ENCODE measurements around the gene TMEFF1. TPM values are rescaled to one million over a fixed set of nuclear protein-coding genes. Genes with fewer than 3 reads are reported as not detected.

Gene TMEFF1
- total and polyA plus RNA-seq, 12 donors = 0.14 to 1.8 (median 0.24) TPM; not detected in 8

GRCh38 chr9:100600521-100601079 is 127.7 kb downstream of the TMEFF1 start:
- TF ChIP-seq POLR2A (IDR thresholded peaks at IDR 0.05) (no peak), CTCF (IDR thresholded peaks at IDR 0.05) (no peak)
- intact Hi-C loops (cut with DNase I) = loop anchor here in 1 of 2 donors (5.0 kb wide), 1 partner anchor 712 kb away; no protein-coding TSS in a partner anchor
- no peak overlapping the region for H3K27ac ChIP-seq
- peaks cover 2 to 5% of the 10 kb centered on the region in 2 donors for H3K4me1 ChIP-seq (replicated peaks in 1 of 2)
- WGBS, 4 donors = 64 to 79% (median 73%) methylated on average over 7 of the region's 7 CpGs
- DNase-seq = no peak
- H3K27me3 ChIP-seq = no peaks in the 10 kb centered on the region
- H3K36me3 ChIP-seq (replicated peaks in 1 of 2) = no peaks in the 10 kb centered on the region
- H3K4me3 ChIP-seq = no peak overlapping the region
- H3K9me3 ChIP-seq (replicated peaks in 1 of 3) = no peaks in the 10 kb centered on the region

DNA sequence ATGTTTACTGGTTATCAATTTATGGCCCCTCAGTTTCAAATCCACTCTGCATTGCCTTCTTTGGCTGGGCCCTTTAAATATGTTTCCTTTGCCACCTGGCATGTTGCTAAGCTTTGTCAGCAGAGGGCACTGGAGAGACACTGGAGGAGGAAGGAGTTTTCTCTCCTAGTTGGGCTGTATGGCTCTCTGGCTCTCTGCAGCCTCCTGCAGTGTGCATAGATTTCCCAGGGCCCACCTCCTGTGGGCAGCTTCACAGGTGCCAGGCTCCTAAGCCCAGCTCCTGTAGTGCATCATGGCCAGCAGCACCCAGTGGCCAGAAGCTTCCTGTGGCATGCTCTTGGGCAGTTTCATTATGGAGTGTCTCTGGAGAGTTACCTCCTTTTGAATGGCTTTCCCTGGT is 128.3 kb downstream of the TMEFF1 start:
- Histone ChIP-seq H3K9me3 (replicated peaks in 1 of 3) (no peaks in the 10 kb centered on the region), H3K4me3 (no peak overlapping the region), H3K36me3 (replicated peaks in 1 of 2) (no peaks in the 10 kb centered on the region), H3K27me3 (no peaks in the 10 kb centered on the region), H3K4me1 (replicated peaks in 1 of 2) (peaks cover 2 to 5% of the 10 kb centered on the region in 2 donors), H3K27ac (no peak overlapping the region)
- intact Hi-C loops (cut with DNase I) = loop anchor here in 1 of 2 donors (5.0 kb wide), 1 partner anchor 711 kb away; no protein-coding TSS in a partner anchor
- TF ChIP-seq POLR2A (IDR thresholded peaks at IDR 0.05) (no peak), CTCF (IDR thresholded peaks at IDR 0.05) (peak; percentile 30 to 54 (median 40))
- DNase-seq = peak; percentile 40 to 62 (median 51)

GRCh38 chr9:100602342-100602801 is 129.4 kb downstream of the TMEFF1 start:
- intact Hi-C loops (cut with DNase I) = loop anchor here in 1 of 2 donors (5.0 kb wide), 1 partner anchor 710 kb away; no protein-coding TSS in a partner anchor
- WGBS, 4 donors = 20 to 35% (median 23%) methylated on average over 2 of the region's 2 CpGs

DNA sequence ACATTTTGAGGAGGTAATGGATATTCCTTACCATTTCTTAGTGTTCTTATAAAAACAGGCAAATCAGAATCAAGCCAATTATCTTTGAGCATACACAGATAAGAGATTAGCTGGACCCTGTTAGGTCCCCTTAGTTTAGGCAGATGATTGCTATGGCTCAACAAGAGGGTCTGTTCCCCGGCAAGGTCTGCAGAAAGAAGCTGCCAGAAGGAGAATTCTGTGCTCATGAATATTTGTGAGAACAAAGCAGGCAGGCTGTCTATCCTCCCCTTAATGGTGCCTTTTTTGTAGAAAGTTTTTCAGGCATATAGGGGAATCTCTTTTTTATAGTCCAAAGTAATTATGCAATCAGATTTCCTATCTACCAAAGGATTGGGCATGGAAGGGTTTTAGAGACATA is 132.5 kb downstream of the TMEFF1 start:
- Histone ChIP-seq H3K27me3 (no peaks in the 10 kb centered on the region), H3K27ac (no peak overlapping the region), H3K36me3 (replicated peaks in 1 of 2) (no peaks in the 10 kb centered on the region), H3K9me3 (replicated peaks in 1 of 3) (no peaks in the 10 kb centered on the region), H3K4me3 (no peak overlapping the region), H3K4me1 (replicated peaks in 1 of 2) (no peaks in the 10 kb centered on the region)
- DNase-seq = no peak
- WGBS, 4 donors = 58 to 72% (median 64%) methylated on average over 1 of the region's 1 CpG
- intact Hi-C loops (cut with DNase I) = no loop called here
- no peak for TF ChIP-seq CTCF (IDR thresholded peaks at IDR 0.05)
- no peak for TF ChIP-seq POLR2A (IDR thresholded peaks at IDR 0.05)

More at GRCh38 chr9:100602342-100602801, 129.4 kb downstream of the TMEFF1 start:
- Histone ChIP-seq H3K4me3 (no peak overlapping the region), H3K27me3 (no peaks in the 10 kb centered on the region), H3K9me3 (replicated peaks in 1 of 3) (no peaks in the 10 kb centered on the region), H3K27ac (no peak overlapping the region), H3K36me3 (replicated peaks in 1 of 2) (no peaks in the 10 kb centered on the region), H3K4me1 (replicated peaks in 1 of 2) (peaks cover 2 to 5% of the 10 kb centered on the region in 2 donors)
- TF ChIP-seq CTCF (IDR thresholded peaks at IDR 0.05) = peak; percentile 41 to 63 (median 59)
- TF ChIP-seq POLR2A (IDR thresholded peaks at IDR 0.05) = no peak
- DNase-seq = peak in 6 of 7 donors; percentile 25 to 63 (median 32)
